GM19395 (cell line): ENCODE results near the gene PRSS50.

ENCODE experiments used
- ATAC-seq: cut with Tn5 transposase; IDR thresholded peaks from one replicate; pipeline ENCODE4 v1.9.1; 2021; ENCODE audit warnings: mild to moderate bottlenecking, moderate library complexity; ENCODE audit not compliant: unreplicated experiment

PRSS50 gene

GRCh38 chr3:46671541-46672348 lies 45.9 kb downstream of the PRSS50 start:
- no peak for ATAC-seq

- ATAC-seq: no peak
Measured at GRCh38 chr3:46670891-46671427, 46.7 kb downstream of the PRSS50 start.

GRCh38 chr3:46670000-46670890 lies 47.4 kb downstream of the PRSS50 start:
- ATAC-seq: no peak

- ATAC-seq: no peak
Measured at GRCh38 chr3:46669191-46669999, 48.3 kb downstream of the PRSS50 start.

- no peak for ATAC-seq
Measured at GRCh38 chr3:46668591-46668990, 49.1 kb downstream of the PRSS50 start.

- no peak for ATAC-seq
Measured at GRCh38 chr3:46668116-46668515, 49.6 kb downstream of the PRSS50 start.

- ATAC-seq: no peak
Measured at GRCh38 chr3:46667657-46668056, 50.0 kb downstream of the PRSS50 start.

GRCh38 chr3:46667061-46667621 lies 50.5 kb downstream of the PRSS50 start:
- ATAC-seq: no peak

GRCh38 chr3:46666453-46666845 lies 51.2 kb downstream of the PRSS50 start:
- no peak for ATAC-seq

GRCh38 chr3:46665763-46666452 lies 51.8 kb downstream of the PRSS50 start:
- no peak for ATAC-seq

- no peak for ATAC-seq
Measured at GRCh38 chr3:46664971-46665762, 52.5 kb downstream of the PRSS50 start.

- ATAC-seq: no peak
Measured at GRCh38 chr3:46664188-46664970, 53.3 kb downstream of the PRSS50 start.

GRCh38 chr3:46663591-46664135 lies 54.0 kb downstream of the PRSS50 start:
- no peak for ATAC-seq

GRCh38 chr3:46662771-46663551 lies 54.7 kb downstream of the PRSS50 start:
- no peak for ATAC-seq
